Endothelial cell of umbilical vein (primary cell): Measurements from ENCODE around the gene ANKRD13B.

Experiments
- CTCF ChIP-seq, 2 donors: IDR thresholded peaks; 1 replicate in 1 of 2; 2 replicates in 1 of 2; pipeline ENCODE4 v1.5.1; 2011; ENCODE audit warnings: low read length in 2 of 2, mild to moderate bottlenecking in 2 of 2, moderate library complexity in 2 of 2, control low read depth in 1 of 2, inconsistent platforms in 1 of 2, low read depth in 1 of 2; ENCODE audit not compliant: insufficient read depth in 1 of 2; ENCODE audit errors: extremely low read depth in 1 of 2
- EZH2 ChIP-seq: IDR thresholded peaks from 2 replicates; pipeline ENCODE4 v1.6.1; 2012; ENCODE audit warnings: borderline replicate concordance, low read depth, mild to moderate bottlenecking, moderate library complexity, low read length, inconsistent platforms; ENCODE audit not compliant: severe bottlenecking
- GATA2 ChIP-seq: IDR thresholded peaks from 2 replicates; pipeline ENCODE4 v1.7.0; 2011; ENCODE audit warnings: low read depth, mild to moderate bottlenecking, moderate library complexity, mixed read lengths, low read length; ENCODE audit not compliant: insufficient read length, insufficient read depth
- JUN ChIP-seq: IDR thresholded peaks from 2 replicates; pipeline ENCODE4 v1.6.1; 2011; ENCODE audit warnings: borderline replicate concordance, low read depth; ENCODE audit not compliant: insufficient read length, insufficient read depth
- MYC ChIP-seq: IDR thresholded peaks from one replicate; pipeline ENCODE4 v1.6.1; 2011; ENCODE audit warnings: mild to moderate bottlenecking, low read depth, low read length
- POLR2A ChIP-seq: IDR thresholded peaks from 2 replicates; pipeline ENCODE4 v1.6.1; 2012; ENCODE audit warnings: low read depth, mild to moderate bottlenecking, control low read depth, low read length
- POLR2AphosphoS5 ChIP-seq: IDR thresholded peaks from 2 replicates; pipeline ENCODE4 v1.6.1; 2012; ENCODE audit warnings: low read depth, mild to moderate bottlenecking, control low read depth, low read length, moderate library complexity; ENCODE audit not compliant: insufficient read depth

- TF ChIP-seq MYC (no peak), POLR2A (no peak), CTCF (IDR thresholded peaks at IDR 0.05; ENCODE audit: extremely low read depth in 1 of 2, insufficient read depth in 1 of 2, low read depth in 1 of 2, low read length in 2 of 2) (no peak), POLR2AphosphoS5 (no peak), EZH2 (no peak), JUN (no peak), GATA2 (no peak)
Measured at GRCh38 chr17:29577385-29578211, 15.3 kb upstream of the ANKRD13B start.
